Measurements from ENCODE around the gene METTL27.

The METTL27 gene

DNA sequence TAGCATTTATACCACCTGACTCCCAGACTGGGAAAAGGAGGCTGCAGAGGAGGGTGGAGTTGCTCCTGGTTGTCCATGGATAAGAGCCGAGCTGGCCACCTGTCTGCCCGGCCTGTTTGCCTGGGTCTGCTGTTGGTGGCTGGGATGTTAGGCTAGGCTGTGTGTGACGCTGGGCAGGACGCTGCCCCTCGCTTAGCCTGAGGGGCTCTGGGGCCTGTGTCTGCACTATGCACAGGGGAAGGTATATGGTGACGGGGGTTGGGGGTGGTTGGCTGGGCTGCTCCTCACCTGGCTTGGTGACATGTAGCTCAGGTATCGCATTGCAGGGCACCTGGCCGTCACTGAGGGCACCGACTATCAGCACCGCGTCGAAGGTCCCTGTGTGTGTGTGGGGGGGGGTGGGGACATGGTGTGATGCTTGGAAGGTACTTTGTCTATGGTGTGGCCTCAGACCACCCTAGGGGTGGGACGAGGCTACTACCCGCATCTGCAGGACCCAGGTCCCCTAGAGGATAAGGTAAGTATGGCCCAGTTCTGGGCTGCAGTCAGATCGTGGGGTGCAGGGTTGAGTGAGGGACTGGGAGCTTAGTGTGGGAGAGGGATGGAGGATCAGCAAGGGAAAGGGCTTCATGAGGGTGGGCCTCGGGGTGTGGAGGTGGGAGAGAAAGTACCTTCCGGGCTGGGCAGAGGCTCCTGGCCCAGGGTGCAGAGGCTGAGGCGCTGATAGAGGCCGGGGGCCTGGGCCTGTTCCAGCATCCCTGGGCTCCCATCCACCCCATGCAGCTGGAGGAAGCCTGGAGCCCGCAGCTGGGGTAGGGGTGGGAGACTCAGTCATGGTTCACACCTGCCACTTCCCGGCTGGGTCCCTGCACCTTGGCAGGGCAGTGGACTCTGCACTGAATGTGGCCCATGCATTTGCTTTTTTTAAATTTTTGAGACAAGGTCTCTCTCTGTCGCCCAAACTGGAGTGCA lies 2.3 kb downstream of the METTL27 start:
- Histone ChIP-seq H3K4me3 (ENCODE audit: low read depth, low read length) (no peak overlapping the region), H3K4me1 (ENCODE audit: control insufficient read depth, insufficient read depth, low read length) (peaks cover 6% of the 10 kb centered on the region; the same call in 1 of the 2 replicates), H3K27ac (ENCODE audit: extremely low read depth, low read depth, low read length) (no peak overlapping the region), H3K36me3 (ENCODE audit: control insufficient read depth in 2 of 2, insufficient read depth in 1 of 2, low read length in 2 of 2) (no peaks in the 10 kb centered on the region), H3K9me3 (ENCODE audit: control insufficient read depth, insufficient read depth, low read depth, low read length) (no peaks in the 10 kb centered on the region)
- POLR2A ChIA-PET = no interaction called here
- TF ChIP-seq ZNF658 (tag by site-specific recombination; IDR thresholded peaks at IDR 0.05) (no peak), ZNF530 (tag by site-specific recombination; IDR thresholded peaks at IDR 0.05; ENCODE audit: low read depth) (no peak), ZNF701 (tag by site-specific recombination; IDR thresholded peaks at IDR 0.05) (no peak), SETDB1 (IDR thresholded peaks at IDR 0.05; ENCODE audit: insufficient read length, low read length) (no peak), ZNF791 (tag by site-specific recombination; IDR thresholded peaks at IDR 0.05) (no peak), KLF9 (tag by site-specific recombination; IDR thresholded peaks at IDR 0.05; ENCODE audit: low read depth) (no peak)
- TF ChIP-seq, protein P1, sequence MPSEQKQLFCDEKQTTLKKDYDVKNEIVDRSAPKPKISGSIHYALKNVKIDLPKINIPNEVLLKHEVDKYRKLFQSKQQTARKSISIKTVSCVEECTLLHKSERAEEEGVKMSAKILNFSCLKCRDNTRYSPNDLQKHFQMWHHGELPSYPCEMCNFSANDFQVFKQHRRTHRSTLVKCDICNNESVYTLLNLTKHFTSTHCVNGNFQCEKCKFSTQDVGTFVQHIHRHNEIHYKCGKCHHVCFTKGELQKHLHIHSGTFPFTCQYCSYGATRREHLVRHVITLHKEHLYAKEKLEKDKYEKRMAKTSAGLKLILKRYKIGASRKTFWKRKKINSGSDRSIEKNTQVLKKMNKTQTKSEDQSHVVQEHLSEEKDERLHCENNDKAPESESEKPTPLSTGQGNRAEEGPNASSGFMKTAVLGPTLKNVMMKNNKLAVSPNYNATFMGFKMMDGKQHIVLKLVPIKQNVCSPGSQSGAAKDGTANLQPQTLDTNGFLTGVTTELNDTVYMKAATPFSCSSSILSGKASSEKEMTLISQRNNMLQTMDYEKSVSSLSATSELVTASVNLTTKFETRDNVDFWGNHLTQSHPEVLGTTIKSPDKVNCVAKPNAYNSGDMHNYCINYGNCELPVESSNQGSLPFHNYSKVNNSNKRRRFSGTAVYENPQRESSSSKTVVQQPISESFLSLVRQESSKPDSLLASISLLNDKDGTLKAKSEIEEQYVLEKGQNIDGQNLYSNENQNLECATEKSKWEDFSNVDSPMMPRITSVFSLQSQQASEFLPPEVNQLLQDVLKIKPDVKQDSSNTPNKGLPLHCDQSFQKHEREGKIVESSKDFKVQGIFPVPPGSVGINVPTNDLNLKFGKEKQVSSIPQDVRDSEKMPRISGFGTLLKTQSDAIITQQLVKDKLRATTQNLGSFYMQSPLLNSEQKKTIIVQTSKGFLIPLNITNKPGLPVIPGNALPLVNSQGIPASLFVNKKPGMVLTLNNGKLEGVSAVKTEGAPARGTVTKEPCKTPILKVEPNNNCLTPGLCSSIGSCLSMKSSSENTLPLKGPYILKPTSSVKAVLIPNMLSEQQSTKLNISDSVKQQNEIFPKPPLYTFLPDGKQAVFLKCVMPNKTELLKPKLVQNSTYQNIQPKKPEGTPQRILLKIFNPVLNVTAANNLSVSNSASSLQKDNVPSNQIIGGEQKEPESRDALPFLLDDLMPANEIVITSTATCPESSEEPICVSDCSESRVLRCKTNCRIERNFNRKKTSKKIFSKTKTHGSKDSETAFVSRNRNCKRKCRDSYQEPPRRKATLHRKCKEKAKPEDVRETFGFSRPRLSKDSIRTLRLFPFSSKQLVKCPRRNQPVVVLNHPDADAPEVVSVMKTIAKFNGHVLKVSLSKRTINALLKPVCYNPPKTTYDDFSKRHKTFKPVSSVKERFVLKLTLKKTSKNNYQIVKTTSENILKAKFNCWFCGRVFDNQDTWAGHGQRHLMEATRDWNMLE (tag by site-specific recombination; conservative IDR thresholded peaks at IDR 0.05; ENCODE audit: low read depth) = no peak
- TF ChIP-seq, protein P2, sequence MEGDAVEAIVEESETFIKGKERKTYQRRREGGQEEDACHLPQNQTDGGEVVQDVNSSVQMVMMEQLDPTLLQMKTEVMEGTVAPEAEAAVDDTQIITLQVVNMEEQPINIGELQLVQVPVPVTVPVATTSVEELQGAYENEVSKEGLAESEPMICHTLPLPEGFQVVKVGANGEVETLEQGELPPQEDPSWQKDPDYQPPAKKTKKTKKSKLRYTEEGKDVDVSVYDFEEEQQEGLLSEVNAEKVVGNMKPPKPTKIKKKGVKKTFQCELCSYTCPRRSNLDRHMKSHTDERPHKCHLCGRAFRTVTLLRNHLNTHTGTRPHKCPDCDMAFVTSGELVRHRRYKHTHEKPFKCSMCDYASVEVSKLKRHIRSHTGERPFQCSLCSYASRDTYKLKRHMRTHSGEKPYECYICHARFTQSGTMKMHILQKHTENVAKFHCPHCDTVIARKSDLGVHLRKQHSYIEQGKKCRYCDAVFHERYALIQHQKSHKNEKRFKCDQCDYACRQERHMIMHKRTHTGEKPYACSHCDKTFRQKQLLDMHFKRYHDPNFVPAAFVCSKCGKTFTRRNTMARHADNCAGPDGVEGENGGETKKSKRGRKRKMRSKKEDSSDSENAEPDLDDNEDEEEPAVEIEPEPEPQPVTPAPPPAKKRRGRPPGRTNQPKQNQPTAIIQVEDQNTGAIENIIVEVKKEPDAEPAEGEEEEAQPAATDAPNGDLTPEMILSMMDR (tag by site-specific recombination; IDR thresholded peaks at IDR 0.05) = peak; percentile 51
- CTCF ChIA-PET = interaction anchor here (0.7 to 3.7 kb wide), 2 partner anchors 15 to 69 kb away, joined by 3 to 24 read pairs; no protein-coding TSS in a partner anchor

DNA sequence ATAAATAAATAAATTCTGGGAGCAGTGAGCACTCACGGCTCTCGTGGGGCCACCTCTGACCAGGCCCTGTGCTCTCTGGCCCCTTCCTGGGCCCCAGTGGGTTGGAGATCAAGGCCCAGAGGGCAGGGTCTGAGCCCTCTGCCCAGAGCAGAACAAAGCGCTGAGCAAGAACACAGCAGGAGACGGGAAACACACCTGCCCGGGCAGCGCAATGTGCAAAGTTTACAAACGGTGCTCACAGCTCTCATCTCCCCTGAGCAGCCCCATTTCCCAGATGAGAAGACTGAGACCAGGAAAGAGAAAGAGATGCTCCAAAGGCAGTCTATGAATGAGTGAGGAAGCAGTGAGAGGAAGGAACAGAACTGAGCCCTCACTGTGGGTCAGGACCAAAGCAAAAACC lies 3.0 kb downstream of the METTL27 start:
- ChIA-PET CTCF (no interaction called here), POLR2A (no interaction called here)
- H3K4me3 ChIP-seq (ENCODE audit: low read depth, low read length) = no peak overlapping the region
- peaks cover 6% of the 10 kb centered on the region; the same call in 1 of the 2 replicates for H3K4me1 ChIP-seq (ENCODE audit: control insufficient read depth, insufficient read depth, low read length)
- H3K27ac ChIP-seq (ENCODE audit: extremely low read depth, low read depth, low read length) = no peak overlapping the region
- H3K9me3 ChIP-seq (ENCODE audit: control insufficient read depth, insufficient read depth, low read depth, low read length) = no peaks in the 10 kb centered on the region
- TF ChIP-seq, protein P3, sequence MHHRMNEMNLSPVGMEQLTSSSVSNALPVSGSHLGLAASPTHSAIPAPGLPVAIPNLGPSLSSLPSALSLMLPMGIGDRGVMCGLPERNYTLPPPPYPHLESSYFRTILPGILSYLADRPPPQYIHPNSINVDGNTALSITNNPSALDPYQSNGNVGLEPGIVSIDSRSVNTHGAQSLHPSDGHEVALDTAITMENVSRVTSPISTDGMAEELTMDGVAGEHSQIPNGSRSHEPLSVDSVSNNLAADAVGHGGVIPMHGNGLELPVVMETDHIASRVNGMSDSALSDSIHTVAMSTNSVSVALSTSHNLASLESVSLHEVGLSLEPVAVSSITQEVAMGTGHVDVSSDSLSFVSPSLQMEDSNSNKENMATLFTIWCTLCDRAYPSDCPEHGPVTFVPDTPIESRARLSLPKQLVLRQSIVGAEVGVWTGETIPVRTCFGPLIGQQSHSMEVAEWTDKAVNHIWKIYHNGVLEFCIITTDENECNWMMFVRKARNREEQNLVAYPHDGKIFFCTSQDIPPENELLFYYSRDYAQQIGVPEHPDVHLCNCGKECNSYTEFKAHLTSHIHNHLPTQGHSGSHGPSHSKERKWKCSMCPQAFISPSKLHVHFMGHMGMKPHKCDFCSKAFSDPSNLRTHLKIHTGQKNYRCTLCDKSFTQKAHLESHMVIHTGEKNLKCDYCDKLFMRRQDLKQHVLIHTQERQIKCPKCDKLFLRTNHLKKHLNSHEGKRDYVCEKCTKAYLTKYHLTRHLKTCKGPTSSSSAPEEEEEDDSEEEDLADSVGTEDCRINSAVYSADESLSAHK (tag by site-specific recombination; IDR thresholded peaks at IDR 0.05) = no peak
- TF ChIP-seq ZNF202 (tag by site-specific recombination; IDR thresholded peaks at IDR 0.05; ENCODE audit: borderline replicate concordance) (no peak), SCRT1 (tag by site-specific recombination; IDR thresholded peaks at IDR 0.05; ENCODE audit: borderline replicate concordance) (no peak), MZF1 (tag by site-specific recombination; IDR thresholded peaks at IDR 0.05; ENCODE audit: borderline replicate concordance) (no peak), ZNF555 (tag by site-specific recombination; conservative IDR thresholded peaks at IDR 0.05) (no peak), RBAK (tag by site-specific recombination; IDR thresholded peaks at IDR 0.05) (no peak), ZNF324 (tag by site-specific recombination; IDR thresholded peaks at IDR 0.05) (no peak), ZNF629 (tag by site-specific recombination; IDR thresholded peaks at IDR 0.05) (no peak), SCRT2 (tag by site-specific recombination; IDR thresholded peaks at IDR 0.05) (no peak), OSR2 (tag by site-specific recombination; IDR thresholded peaks at IDR 0.05) (no peak), ZNF175 (tag by site-specific recombination; IDR thresholded peaks at IDR 0.05) (no peak), ZFP3 (tag by site-specific recombination; IDR thresholded peaks at IDR 0.05; ENCODE audit: low read depth) (no peak), ZNF350 (tag by site-specific recombination; IDR thresholded peaks at IDR 0.05) (no peak)
- TF ChIP-seq, protein P4, sequence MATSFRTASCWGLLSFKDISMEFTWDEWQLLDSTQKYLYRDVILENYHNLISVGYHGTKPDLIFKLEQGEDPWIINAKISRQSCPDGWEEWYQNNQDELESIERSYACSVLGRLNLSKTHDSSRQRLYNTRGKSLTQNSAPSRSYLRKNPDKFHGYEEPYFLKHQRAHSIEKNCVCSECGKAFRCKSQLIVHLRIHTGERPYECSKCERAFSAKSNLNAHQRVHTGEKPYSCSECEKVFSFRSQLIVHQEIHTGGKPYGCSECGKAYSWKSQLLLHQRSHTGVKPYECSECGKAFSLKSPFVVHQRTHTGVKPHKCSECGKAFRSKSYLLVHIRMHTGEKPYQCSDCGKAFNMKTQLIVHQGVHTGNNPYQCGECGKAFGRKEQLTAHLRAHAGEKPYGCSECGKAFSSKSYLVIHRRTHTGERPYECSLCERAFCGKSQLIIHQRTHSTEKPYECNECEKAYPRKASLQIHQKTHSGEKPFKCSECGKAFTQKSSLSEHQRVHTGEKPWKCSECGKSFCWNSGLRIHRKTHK (tag by site-specific recombination; IDR thresholded peaks at IDR 0.05) = no peak
- H3K36me3 ChIP-seq (ENCODE audit: control insufficient read depth in 2 of 2, insufficient read depth in 1 of 2, low read length in 2 of 2) = no peaks in the 10 kb centered on the region
